Endometrium (tissue), 2 donors: ENCODE data around the gene ARL15.
A peak's percentile ranks its signal among the peaks of the same experiment; 100 is the strongest.

ENCODE experiments used
- FAIRE-seq: peaks from 2 replicates; lab custom pipeline; 2012; peaks lifted over from hg19 to GRCh38; lab: Jason Lieb, UNC
- donor health status: control.
- donor health status: control.

The ARL15 gene

DNA sequence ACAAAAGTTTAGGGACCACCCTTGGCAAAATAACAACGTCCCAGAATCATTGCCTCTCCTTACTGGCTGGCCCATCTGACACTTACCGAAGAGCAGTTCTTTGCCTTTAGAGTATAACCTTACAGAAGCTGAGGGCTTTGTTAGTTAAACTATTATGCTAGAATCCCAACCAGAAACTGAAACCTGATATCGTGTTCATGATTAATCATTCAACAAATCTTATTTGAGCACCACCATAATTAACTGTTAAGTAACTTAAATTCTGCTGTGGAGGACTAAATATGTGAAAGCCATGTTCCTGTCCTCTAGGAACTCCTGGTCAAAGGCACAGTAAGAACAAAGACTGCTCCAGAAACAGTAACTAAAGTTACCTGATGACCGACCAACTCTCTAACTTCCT lies 104.9 kb downstream of the ARL15 start:
- FAIRE-seq, result no peak

GRCh38 chr5:54197018-54197417 lies 113.4 kb downstream of the ARL15 start:
- FAIRE-seq, result no peak

- no peak for FAIRE-seq
Measured at GRCh38 chr5:54195701-54196100, 114.7 kb downstream of the ARL15 start.

- FAIRE-seq, result no peak
Measured at GRCh38 chr5:54194318-54194717, 116.1 kb downstream of the ARL15 start.

DNA sequence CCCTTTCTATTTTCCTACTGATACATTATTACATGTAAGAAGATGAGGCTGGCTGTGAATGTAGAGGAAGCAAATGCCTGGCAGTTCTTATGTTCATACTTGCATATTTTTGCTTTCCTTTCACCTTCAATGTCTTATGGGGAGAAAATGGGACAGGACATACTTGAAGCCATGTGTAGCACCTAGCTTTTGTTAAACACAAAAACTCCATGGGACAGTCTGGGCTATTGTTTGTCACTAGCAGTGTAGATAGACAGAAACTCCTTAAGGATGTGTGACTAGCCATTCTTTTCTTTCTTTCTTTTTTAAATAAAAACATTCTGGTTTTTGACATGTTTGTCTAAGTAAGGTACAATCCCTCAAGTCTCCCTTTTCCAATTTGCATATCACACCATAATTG lies 122.7 kb downstream of the ARL15 start:
- no peak for FAIRE-seq

GRCh38 chr5:54186912-54187445 lies 123.4 kb downstream of the ARL15 start:
- no peak for FAIRE-seq

DNA sequence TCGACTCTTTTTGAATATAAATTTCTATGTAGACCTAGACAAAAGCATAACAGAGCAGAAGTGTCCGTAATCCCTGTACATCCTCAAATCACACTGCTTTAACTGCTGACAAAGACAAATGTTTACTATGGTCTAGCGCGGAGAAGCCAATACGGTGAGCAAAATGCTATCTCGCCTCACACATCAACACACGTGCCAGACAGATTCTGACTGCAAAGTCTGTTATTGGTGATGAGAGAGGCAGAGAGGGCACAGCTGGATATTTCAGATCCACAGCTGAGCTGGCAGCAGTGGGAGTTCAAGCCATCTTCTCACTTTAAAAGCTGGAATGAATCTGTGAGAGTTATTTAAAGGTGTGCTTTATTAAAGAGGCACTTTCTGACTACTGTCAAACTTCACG lies 124.3 kb downstream of the ARL15 start:
- FAIRE-seq, result no peak

DNA sequence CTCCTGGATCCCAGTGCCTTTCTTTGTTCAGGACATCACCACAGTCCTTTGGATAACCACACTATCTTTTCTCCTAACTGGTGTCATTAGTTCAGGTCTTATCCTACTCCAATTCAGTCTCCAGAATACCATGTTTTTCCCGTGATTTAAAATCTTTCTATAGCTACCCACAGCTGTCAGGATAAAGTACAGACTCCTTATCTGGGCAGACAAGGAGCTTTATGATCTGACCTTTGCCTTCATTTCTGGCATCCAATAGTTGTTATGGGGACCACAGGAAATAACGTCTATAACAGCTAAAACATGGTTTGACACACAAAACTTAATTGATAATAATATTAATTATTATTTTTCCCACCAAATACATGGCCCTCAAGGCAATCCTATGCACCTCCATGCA lies 125.6 kb downstream of the ARL15 start:
- no peak for FAIRE-seq

DNA sequence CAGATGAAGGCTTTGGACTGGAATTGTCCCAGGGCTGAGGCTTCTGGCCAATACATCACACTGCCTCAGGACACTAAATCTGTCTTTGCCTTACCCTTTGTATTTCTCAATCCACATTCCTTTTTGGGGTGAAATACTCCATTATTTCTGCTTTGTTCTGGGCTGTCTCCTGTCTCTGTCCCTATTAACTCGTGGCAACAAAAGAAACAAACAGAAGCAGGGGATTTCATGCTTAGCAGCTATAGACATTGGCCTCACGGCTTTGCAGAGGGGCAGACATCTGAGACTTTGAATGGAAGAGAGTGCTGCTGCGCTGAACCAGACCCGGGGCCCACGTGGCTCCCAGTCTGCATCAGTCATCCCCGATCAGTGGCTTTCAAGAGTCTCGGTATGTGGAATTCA lies 129.7 kb downstream of the ARL15 start:
- no peak for FAIRE-seq

- no peak for FAIRE-seq
Measured at GRCh38 chr5:54178991-54179390, 131.4 kb downstream of the ARL15 start.

- no peak for FAIRE-seq
Measured at GRCh38 chr5:54178207-54178606, 132.2 kb downstream of the ARL15 start.

- FAIRE-seq, result no peak
Measured at GRCh38 chr5:54177058-54177457, 133.3 kb downstream of the ARL15 start.

GRCh38 chr5:54176066-54176830 lies 134.1 kb downstream of the ARL15 start:
- FAIRE-seq, result no peak

GRCh38 chr5:54173251-54173650 lies 137.1 kb downstream of the ARL15 start:
- no peak for FAIRE-seq

DNA sequence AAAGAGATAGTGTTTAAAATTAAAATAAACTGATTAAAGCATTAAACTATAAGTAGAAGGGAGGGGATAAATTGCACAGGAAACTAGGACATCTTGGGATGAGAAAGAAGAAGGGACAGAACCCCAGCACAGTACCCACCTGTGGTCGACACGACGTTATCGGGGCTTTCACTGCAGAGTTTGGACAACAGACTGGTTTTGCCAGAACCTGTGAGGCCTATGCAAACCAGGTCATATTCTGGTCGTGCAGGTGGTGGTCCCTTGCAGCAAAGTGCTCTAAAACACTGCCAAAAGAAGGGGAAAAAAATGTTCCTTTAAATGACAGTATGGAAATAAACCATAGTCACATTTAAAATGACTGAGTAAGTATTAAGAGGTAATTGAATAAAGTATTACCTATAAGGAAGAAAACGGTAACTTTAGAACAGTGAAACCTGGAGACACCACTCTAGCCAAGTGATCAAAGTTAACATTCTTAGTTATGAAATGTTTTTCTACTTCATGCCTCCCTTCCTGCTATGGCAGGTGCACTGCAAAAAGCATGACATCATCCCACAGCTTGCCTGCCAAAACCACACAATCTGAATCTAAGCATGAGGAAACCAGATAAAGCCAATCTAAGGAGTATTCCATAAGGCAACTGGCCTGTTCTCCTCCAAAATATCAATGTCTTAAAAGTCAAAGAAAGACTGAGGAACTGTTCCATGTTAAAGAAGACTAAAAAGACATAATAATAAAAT lies 138.6 kb downstream of the ARL15 start:
- FAIRE-seq, result no peak

- FAIRE-seq, result no peak
Measured at GRCh38 chr5:54165687-54166086, 144.7 kb downstream of the ARL15 start.

- no peak for FAIRE-seq
Measured at GRCh38 chr5:54162184-54162583, 148.2 kb downstream of the ARL15 start.

DNA sequence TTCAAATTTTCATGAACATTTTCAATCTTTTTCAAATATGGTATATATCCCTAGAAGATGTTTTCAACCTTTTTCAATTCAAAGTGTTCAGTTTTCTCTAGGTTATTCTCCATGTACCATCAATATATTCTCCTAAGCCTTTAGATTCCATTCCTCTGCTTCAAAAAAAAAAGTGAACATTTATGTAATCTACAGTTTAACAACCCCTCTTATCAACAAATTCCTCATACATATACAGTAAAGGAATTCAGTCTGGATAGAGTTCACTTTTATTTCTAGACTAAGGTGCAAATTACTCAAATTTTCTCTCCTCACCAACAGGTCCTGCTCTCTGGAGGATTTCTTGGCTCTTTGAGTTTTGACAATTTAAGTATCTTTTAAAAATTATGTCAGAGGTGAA lies 150.0 kb downstream of the ARL15 start:
- peak; percentile 51 for FAIRE-seq

- no peak for FAIRE-seq
Measured at GRCh38 chr5:54159893-54160195, 150.5 kb downstream of the ARL15 start.

- FAIRE-seq, result no peak
Measured at GRCh38 chr5:54159153-54159892, 151.1 kb downstream of the ARL15 start.

- FAIRE-seq, result no peak
Measured at GRCh38 chr5:54156577-54156976, 153.8 kb downstream of the ARL15 start.

GRCh38 chr5:54150841-54151240 lies 159.5 kb downstream of the ARL15 start:
- FAIRE-seq, result no peak

GRCh38 chr5:54148858-54149257 lies 161.5 kb downstream of the ARL15 start:
- no peak for FAIRE-seq
